HepG2 (cell line): Measurements from ENCODE around the gene PRPF38A. TPM values are rescaled to one million over a fixed set of nuclear protein-coding genes. Genes with fewer than 3 reads are reported as not detected.

Source experiments
- CENPX ChIP-seq: sonication (generic); formaldehyde crosslinking; IDR thresholded peaks from 2 replicates; pipeline ENCODE4 v1.9.0; 2021; ENCODE audit warnings: mild to moderate bottlenecking, missing genetic modification reagents, moderate library complexity
- EP300 ChIP-seq, 3 experiments: sonication (generic) in 1 of 3; formaldehyde crosslinking in 1 of 3; IDR thresholded peaks; 2 replicates each; pipeline versions ENCODE4 v1.5.1 to v1.6.1; 2011 to 2020; ENCODE audit warnings: low read depth in 2 of 3, low read length in 2 of 3, borderline replicate concordance in 1 of 3, improper control_type of control experiment in 1 of 3, mild to moderate bottlenecking in 1 of 3, missing genetic modification reagents in 1 of 3, moderate library complexity in 1 of 3
- ESRRA ChIP-seq: sonication (generic); formaldehyde crosslinking; IDR thresholded peaks from 2 replicates; pipeline ENCODE4 v1.5.1; 2020; ENCODE audit warnings: mild to moderate bottlenecking, low read depth, missing genetic modification reagents
- FOXA1 ChIP-seq, 2 experiments: fragments of 450-650 bp in 1 of 2; sonication (generic) in 1 of 2; formaldehyde crosslinking in 1 of 2; IDR thresholded peaks; 2 replicates each; pipeline versions ENCODE4 v1.4.0 to v1.6.1; 2016 to 2020; ENCODE audit warnings: missing genetic modification reagents in 1 of 2
- HMGXB4 ChIP-seq, 2 experiments: sonication (generic) in 1 of 2; formaldehyde crosslinking in 1 of 2; IDR thresholded peaks; 2 replicates each; pipeline versions ENCODE4 v1.4.0 to v1.6.1; 2018 to 2020; ENCODE audit warnings: missing genetic modification reagents in 2 of 2, borderline replicate concordance in 1 of 2, low read depth in 1 of 2, mild to moderate bottlenecking in 1 of 2, missing biosample characterization in 1 of 2
- KDM5B ChIP-seq: sonication (generic); formaldehyde crosslinking; IDR thresholded peaks from 2 replicates; pipeline ENCODE4 v1.4.0; 2020; ENCODE audit warnings: missing genetic modification reagents, mild to moderate bottlenecking, borderline replicate concordance
- KLF6 ChIP-seq: IDR thresholded peaks from 2 replicates; pipeline ENCODE4 v1.8.0; 2016; ENCODE audit warnings: missing biosample characterization, missing genetic modification reagents
- MAFF ChIP-seq: IDR thresholded peaks from 2 replicates; pipeline ENCODE4 v1.6.1; 2011; ENCODE audit warnings: low read depth, low read length, improper control_type of control experiment
- MTERF4 ChIP-seq: sonication (generic); formaldehyde crosslinking; IDR thresholded peaks from 2 replicates; pipeline ENCODE4 v1.8.0; 2023; ENCODE audit warnings: mild to moderate bottlenecking, missing genetic modification reagents
- MTF1 ChIP-seq: sonication (generic); formaldehyde crosslinking; IDR thresholded peaks from 2 replicates; pipeline ENCODE4 v1.5.0; 2020; ENCODE audit warnings: missing genetic modification reagents
- NFYC ChIP-seq: IDR thresholded peaks from 2 replicates; pipeline ENCODE4 v1.6.1; 2016; ENCODE audit warnings: missing genetic modification reagents, missing compliant biosample characterization
- NR2F1 ChIP-seq, 2 experiments: fragments of 450-650 bp in 1 of 2; formaldehyde crosslinking in 1 of 2; IDR thresholded peaks; 2 replicates each; pipeline versions ENCODE4 v1.5.0 to v1.6.1; 2016 to 2020; ENCODE audit warnings: mild to moderate bottlenecking in 1 of 2, missing compliant biosample characterization in 1 of 2, missing genetic modification reagents in 1 of 2, moderate library complexity in 1 of 2
- PTBP1 ChIP-seq: fragments of 200-400 bp; formaldehyde crosslinking; IDR thresholded peaks from 2 replicates; pipeline ENCODE4 v1.6.1; 2018; ENCODE audit warnings: low read length, low read depth; ENCODE audit not compliant: poor library complexity, severe bottlenecking
- REPIN1 ChIP-seq: sonication (generic); formaldehyde crosslinking; IDR thresholded peaks from 2 replicates; pipeline ENCODE4 v1.8.0; 2022; ENCODE audit warnings: missing genetic modification reagents, low read depth, mild to moderate bottlenecking, borderline replicate concordance
- SAP130 ChIP-seq: IDR thresholded peaks from 2 replicates; pipeline ENCODE4 v1.6.1; 2016; ENCODE audit warnings: low read depth
- SRSF4 ChIP-seq: fragments of 200-400 bp; formaldehyde crosslinking; IDR thresholded peaks from one replicate; pipeline ENCODE4 v1.6.1; 2018; ENCODE audit warnings: mild to moderate bottlenecking, low read depth, low read length, moderate library complexity; ENCODE audit not compliant: poor library complexity, severe bottlenecking
- ZNF446 ChIP-seq: sonication (generic); formaldehyde crosslinking; IDR thresholded peaks from 2 replicates; pipeline ENCODE4 v1.5.0; 2020; ENCODE audit warnings: mild to moderate bottlenecking, missing genetic modification reagents
- polyA plus RNA-seq, 8 experiments: library from polyadenylated mRNA; depleted of rRNA in 3 of 8; stranded (reverse) in 7 of 8; unstranded in 1 of 8; fragments of >200 nt; fragmentation: Illumina TruSeq in 4 of 8; extraction: Trizol in 4 of 8; gene quantifications; 2 replicates each; pipeline versions ENCODE4 v1.2.1 to v1.2.3, GENCODE V29; 2011 to 2016; ENCODE audit warnings: low read depth in 4 of 8, missing spikeins in 1 of 8, mixed read lengths in 1 of 8; ENCODE audit not compliant: insufficient read depth in 1 of 8
- total RNA-seq, 5 experiments: library from RNA; depleted of rRNA; stranded (reverse); fragments of >200 nt; fragmentation: Illumina TruSeq; extraction: Trizol; gene quantifications; 2 replicates each; pipeline ENCODE4 v1.2.3, GENCODE V29; 2016; ENCODE audit warnings: low read depth in 1 of 5
- TF ChIP-seq, protein P1 (sequence below), 2 experiments: sonication (generic) in 1 of 2; formaldehyde crosslinking in 1 of 2; IDR thresholded peaks; 2 replicates each; pipeline versions ENCODE4 v1.5.1 to v1.6.1; 2011 to 2020; ENCODE audit warnings: borderline replicate concordance in 1 of 2, low read depth in 1 of 2, low read length in 1 of 2, mild to moderate bottlenecking in 1 of 2, missing genetic modification reagents in 1 of 2, moderate library complexity in 1 of 2
- TF ChIP-seq, protein P2 (sequence below): sonication (generic); formaldehyde crosslinking; IDR thresholded peaks from 2 replicates; pipeline ENCODE4 v1.8.1; 2022; ENCODE audit warnings: low read depth, mild to moderate bottlenecking, missing genetic modification reagents

PRPF38A gene
- total and polyA plus RNA-seq, 2 of the 13 experiments (the other 11 are each of a cell fraction or from before 2014, with no cell fraction given), result 18.3 to 45.5 TPM

- peak; percentile 81 to 85 for TF ChIP-seq HMGXB4 (CRISPR knock-in tag; IDR thresholded peaks at IDR 0.05; ENCODE audit: borderline replicate concordance in 1 of 2, low read depth in 1 of 2)
- TF ChIP-seq FOXA1 (IDR thresholded peaks at IDR 0.05), result no peak
- 0 out of 2 replicates have a peak, but pooled peaks have one; percentile 25 for TF ChIP-seq FOXA1 (CRISPR knock-in tag; IDR thresholded peaks at IDR 0.05)
- TF ChIP-seq ESRRA (CRISPR knock-in tag), result no peak
- no peak for TF ChIP-seq MTERF4 (CRISPR knock-in tag)
- TF ChIP-seq, protein P1, sequence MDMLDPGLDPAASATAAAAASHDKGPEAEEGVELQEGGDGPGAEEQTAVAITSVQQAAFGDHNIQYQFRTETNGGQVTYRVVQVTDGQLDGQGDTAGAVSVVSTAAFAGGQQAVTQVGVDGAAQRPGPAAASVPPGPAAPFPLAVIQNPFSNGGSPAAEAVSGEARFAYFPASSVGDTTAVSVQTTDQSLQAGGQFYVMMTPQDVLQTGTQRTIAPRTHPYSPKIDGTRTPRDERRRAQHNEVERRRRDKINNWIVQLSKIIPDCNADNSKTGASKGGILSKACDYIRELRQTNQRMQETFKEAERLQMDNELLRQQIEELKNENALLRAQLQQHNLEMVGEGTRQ (IDR thresholded peaks at IDR 0.05; ENCODE audit: low read depth, low read length), result peak; percentile 97
- TF ChIP-seq, protein P1 (CRISPR knock-in tag; IDR thresholded peaks at IDR 0.05; ENCODE audit: borderline replicate concordance), result peak; percentile 95; the same call in 1 of the 2 replicates
- peak; percentile 92 for TF ChIP-seq SAP130 (CRISPR knock-in tag)
- no peak for TF ChIP-seq SRSF4
- TF ChIP-seq NFYC (CRISPR knock-in tag), result peak; percentile 62
- TF ChIP-seq MTF1 (CRISPR knock-in tag), result no peak
- no peak; the same call in 1 of the 2 replicates for TF ChIP-seq REPIN1 (CRISPR knock-in tag)
- TF ChIP-seq EP300 (IDR thresholded peaks at IDR 0.05; ENCODE audit: low read depth in 2 of 2, low read length in 2 of 2), result no peak
- no peak for TF ChIP-seq EP300 (CRISPR knock-in tag; IDR thresholded peaks at IDR 0.05; ENCODE audit: borderline replicate concordance)
- TF ChIP-seq, protein P2, sequence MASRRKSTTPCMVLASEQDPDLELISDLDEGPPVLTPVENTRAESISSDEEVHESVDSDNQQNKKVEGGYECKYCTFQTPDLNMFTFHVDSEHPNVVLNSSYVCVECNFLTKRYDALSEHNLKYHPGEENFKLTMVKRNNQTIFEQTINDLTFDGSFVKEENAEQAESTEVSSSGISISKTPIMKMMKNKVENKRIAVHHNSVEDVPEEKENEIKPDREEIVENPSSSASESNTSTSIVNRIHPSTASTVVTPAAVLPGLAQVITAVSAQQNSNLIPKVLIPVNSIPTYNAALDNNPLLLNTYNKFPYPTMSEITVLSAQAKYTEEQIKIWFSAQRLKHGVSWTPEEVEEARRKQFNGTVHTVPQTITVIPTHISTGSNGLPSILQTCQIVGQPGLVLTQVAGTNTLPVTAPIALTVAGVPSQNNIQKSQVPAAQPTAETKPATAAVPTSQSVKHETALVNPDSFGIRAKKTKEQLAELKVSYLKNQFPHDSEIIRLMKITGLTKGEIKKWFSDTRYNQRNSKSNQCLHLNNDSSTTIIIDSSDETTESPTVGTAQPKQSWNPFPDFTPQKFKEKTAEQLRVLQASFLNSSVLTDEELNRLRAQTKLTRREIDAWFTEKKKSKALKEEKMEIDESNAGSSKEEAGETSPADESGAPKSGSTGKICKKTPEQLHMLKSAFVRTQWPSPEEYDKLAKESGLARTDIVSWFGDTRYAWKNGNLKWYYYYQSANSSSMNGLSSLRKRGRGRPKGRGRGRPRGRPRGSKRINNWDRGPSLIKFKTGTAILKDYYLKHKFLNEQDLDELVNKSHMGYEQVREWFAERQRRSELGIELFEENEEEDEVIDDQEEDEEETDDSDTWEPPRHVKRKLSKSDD (CRISPR knock-in tag), result no peak
- peak; percentile 85; the same call in 1 of the 2 replicates for TF ChIP-seq KDM5B (CRISPR knock-in tag)
- no peak for TF ChIP-seq NR2F1 (CRISPR knock-in tag; IDR thresholded peaks at IDR 0.05)
- peak; percentile 43; the same call in 1 of the 2 replicates for TF ChIP-seq KLF6
- TF ChIP-seq ZNF446 (CRISPR knock-in tag), result 0 out of 2 replicates have a peak, but pooled peaks have one; percentile 23
- no peak for TF ChIP-seq CENPX (CRISPR knock-in tag)
- no peak for TF ChIP-seq MAFF
- no peak for TF ChIP-seq PTBP1
Observed at GRCh38 chr1:52365746-52366516, 38.5 kb upstream of the PRPF38A start, which contains the start of gene CC2D1B (continued).
